ENCODE results near the gene KCNG1.
A peak's percentile ranks its signal among the peaks of the same experiment; 100 is the strongest.

The KCNG1 gene

GRCh38 chr20:51036226-51036625 lies 13.3 kb upstream of the KCNG1 start:
- DNase-seq, result no peak

DNA sequence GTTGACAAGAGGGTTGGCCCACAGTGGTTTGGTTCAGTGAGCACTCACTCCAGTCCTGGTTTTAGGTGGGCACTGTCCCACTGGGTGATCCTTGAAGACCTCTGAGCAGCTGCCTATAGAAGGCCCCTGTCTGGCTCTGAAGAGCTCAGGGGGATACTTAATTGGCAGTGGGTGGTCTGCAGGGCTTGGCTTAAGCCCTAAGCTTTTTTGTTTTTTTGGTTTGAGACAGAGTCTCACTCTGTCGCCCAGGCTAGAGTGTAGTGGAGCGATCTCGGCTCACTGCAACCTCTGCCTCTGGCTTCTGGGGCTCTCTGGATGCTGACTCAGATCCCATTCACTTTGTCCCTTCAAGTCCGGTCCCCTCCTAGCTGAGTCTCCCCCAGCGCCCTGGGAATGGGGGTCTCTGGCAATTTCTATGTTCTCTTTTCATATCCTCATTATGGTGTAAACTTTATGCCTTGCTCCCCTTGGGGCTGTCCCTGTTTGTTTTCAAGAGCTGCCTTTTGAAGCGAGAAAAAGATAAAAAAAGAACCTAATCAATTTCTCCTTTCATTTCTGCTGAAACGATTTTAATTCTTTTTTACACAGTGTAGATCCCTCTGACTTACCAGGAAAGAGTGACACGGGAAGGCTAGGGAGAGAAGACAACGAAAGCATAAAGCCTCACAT lies 12.2 kb upstream of the KCNG1 start:
- no peak for DNase-seq

DNA sequence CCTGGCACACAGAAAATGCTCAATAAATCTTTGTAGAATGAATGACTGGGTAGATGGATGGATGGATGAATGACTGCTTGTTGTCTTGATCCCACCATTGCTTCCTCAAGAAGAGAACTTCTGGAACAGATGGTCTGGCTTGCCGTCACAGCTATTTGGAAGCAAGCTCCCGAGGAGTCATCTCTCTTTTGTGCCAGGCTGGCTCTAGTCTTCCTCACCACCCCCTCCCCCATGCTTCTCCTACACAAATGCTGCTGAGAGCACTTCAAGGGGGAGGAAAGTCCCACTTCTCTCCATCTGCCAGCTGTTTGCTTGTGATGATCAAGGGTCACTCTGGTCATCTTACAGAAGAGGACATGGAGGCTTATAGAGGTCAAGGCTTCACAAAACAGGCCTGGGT lies 11.6 kb upstream of the KCNG1 start:
- peak in 2 of 56 donors; percentile 14 to 18 for DNase-seq

GRCh38 chr20:51029963-51030920 lies 7.3 kb upstream of the KCNG1 start:
- no peak for DNase-seq

DNA sequence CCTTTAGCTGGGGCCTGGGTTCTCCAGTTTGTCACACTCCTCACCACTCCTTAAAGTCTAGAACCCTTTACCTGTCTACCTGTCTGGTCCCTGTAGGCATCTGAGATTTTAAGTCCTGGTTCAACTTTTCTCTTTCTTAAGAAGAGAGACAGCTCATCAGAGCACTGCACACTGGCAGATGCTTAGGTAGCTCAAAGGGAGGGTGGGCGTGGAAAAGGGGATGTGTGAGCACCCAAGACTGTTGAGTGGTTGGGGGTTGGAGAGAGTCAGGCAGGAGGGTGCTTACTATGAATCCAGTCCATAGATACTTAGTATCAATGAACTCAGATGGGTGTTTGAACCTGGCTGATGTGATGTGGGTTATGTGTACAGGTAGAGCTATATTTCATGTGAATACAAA lies 6.6 kb upstream of the KCNG1 start:
- DNase-seq, result no peak

DNA sequence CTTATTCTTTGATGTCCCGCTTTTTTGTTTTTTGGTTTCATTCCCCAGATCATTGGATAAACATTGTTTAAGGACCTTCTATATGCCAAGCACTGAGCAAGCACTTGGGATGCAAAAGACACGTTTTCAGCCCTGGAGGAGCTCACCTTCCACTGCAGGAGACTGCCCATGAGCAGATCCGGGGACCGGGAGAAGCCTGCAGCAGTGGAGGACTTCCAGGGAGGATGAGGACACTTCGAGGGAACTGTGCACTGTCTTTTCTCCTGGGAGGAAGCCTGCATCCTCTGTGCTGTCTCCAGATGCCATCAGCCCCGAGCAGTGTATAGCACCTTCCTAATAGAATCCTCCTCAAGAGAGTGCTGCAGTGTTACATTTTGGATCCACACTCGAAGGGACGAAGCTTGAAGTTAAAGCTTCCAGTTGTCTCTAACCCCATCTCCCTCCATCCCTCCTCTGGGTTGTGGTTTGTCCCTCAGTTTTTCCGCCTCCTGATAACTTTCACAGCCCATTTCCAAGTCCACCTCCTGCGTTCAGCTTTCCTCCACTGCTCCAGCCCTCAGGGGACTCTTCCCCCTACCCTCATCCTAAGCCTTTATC lies 5.8 kb upstream of the KCNG1 start:
- DNase-seq, result no peak

- no peak for DNase-seq
These were observed 4.3 kb upstream of the KCNG1 start for GRCh38 chr20:51027035-51027795.

DNA sequence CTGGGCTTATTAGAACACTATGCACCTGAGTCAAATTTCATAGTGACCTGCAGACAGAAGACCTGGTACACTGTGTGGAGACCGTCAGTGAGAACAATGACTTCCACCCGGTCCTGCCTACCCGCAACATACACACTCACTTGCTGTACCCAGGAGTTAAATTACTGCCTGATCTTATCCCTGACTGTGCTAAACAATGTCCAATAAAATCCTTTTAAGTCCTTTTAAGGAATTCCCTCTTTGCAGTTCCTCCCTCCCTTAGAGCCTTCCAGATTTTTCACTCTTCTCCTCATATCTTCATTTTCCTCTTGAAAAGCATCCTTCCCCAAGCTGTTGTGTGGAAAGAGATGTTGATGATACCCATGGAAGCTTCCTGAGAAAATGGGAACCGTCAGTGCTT lies 3.4 kb upstream of the KCNG1 start:
- DNase-seq, result no peak

DNA sequence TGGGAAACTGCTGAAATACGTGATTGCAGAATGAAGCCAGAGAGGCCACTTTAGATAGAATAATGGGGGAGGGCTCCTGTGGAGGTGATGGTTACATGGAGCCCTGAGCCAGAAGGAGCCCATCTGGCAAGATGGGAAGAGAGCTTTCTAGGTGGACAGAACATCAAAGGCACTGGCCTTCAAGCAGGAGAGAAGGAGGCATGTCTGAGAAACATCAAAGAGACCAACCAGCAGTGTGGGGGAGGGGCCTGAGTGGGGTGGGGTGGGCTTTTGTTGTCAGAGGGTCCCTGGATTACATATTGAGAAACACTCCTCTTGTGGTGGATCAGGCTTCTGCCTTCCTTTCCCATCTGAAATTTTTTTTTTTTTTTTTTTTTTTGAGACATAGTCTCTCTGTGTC lies 1.9 kb upstream of the KCNG1 start:
- DNase-seq, result no peak

DNA sequence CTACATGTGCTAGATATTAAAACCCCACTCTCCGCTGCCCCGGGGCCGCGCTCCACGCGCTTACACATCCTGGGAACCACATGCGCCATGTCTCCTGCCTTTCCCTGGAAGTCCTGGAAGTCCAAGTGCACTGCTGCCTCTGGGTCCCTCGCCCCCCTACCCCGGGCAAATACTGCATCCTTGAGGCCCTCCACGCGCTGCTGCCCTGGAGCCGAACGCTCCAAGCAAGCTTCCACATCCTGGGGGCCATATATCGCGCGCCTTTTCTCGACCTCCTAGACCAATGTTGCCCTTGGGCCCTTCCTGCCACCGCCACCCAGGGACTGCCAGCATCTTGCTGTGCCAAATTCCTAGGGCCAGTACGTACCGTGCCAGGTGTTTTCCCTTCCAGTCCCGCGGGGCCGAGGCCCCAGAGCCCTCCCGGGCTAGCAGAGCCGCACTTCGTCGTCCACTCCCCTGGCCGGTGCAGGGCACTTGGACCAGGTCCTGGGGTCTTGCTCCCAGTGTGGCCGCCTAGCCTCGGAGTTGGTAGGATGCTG lies 779 bp upstream of the KCNG1 start:
- no peak for DNase-seq

GRCh38 chr20:51022227-51022802 lies 592 bp downstream of the KCNG1 start:
- no peak for DNase-seq

- no peak for DNase-seq
These were observed 1.6 kb downstream of the KCNG1 start for GRCh38 chr20:51021067-51022025.

DNA sequence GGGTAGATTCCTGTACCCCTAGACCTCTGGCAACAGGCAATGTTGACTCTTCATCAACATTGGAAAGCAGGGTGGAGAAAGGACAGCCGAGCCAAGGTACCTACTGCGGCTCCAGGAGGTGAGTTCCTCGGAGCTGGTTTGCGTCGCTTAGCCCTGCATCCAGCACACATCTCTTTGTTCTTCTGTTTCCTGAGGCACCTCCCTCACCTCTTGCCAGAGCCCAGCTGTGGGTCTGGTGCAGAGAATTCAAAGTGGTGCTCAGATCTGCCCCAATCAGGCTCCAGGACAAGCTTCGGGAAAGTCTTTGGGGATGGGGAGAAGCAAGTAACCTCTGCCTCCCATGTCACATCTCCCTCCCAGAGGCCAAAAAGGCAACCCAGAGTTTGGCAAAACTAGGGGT lies 2.2 kb downstream of the KCNG1 start:
- DNase-seq, result no peak

GRCh38 chr20:51019656-51020592 lies 3.0 kb downstream of the KCNG1 start:
- DNase-seq, result no peak

DNA sequence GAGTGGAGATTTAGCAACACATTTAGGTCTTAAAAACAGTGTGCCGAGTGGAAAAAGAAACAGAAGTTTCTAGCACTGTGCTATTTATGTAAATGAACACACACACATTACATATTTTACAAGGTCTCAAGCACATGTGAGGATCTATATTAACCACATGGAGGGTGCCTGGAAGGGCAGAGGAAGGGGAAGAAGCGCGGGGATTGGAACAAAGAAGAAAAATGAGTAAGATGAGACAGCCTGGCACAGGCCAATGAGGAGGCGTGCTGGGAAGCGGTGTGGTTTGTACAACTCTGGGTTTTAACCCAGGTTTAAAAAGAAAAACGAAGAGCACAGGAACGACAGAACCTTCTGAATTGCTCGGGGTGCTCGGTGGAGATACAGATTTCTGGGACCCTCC lies 5.7 kb downstream of the KCNG1 start:
- peak in 4 of 56 donors; percentile 8 to 39 (median 22) for DNase-seq

DNA sequence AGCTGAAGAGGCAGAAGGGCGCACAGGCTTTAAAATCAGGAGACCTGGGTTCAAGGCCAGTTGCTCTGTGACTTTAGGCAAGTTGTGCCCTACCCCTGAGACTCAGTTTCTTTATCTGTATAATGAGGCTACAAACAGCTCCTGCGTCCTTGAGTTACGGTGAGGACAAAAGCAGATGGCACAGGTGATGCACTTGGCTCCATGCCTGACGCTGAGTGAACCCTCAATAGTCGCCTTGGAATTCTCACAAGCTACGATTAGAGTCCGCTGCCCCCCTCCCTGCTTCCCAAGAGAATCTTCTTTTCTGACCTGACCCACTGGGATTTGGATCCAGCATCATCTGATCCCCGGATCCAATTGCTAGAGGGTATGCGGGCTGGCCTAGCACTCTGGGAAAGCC lies 6.4 kb downstream of the KCNG1 start:
- no peak for DNase-seq

DNA sequence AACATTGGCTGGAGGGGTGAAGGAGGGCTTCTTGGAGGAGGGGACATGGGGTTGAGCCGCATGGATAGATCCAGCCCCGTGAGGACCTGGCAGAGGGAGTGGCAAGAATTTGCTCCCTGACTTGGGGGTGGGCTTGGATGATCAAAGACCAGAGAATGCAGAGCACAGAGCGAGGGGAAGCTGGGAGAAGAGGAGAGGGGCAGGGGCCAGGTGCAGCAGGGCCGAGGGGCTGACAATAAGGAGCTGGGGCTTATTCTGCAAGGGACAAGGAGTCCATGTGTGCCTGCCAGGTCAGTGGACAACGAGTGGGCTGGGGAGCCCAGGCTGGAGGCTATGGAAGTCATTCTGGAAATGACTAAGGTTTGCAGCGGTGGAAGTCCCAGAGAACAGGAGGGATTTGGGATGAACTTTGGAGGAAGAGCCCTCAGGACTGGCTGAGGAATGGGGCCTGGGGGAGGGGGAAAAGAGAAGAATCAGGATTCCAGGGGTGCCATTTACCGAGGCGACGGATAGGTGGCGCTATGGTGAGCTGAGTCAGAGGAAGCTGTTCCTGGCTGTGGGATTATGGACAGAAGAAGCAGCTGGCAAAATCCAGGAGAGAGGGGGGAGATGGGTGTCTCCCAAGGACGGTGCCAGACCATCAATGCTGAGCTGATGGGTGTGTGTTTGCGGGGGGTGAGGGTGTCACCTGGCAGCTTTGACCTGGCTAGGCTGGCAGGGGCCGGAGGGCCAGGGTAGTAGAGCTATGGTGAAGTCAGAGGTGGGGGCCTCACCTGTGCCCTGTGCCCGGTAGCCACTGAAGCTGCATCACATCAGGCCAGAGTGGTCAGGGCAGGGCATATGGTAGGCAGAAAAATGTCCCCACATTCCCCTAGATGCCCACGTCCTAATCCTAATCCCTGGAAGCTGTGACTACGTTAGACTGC lies 7.8 kb downstream of the KCNG1 start:
- DNase-seq, result peak in 31 of 56 donors; percentile 7 to 63 (median 22)

Data from amygdala (tissue), 56 donors.